Astrocyte of the cerebellum (primary cell): ENCODE measurements around the gene PNMA6F.

ENCODE experiments used
- DNase-seq: peaks from one replicate; pipeline ENCODE4 v3.0.0-alpha.2; 2011; ENCODE audit warnings: low read depth
- H3K4me3 ChIP-seq: 2 replicates; pipeline ENCODE4 v1.5.1; 2011; ENCODE audit warnings: mild to moderate bottlenecking, low read depth, low read length, moderate library complexity
- in situ Hi-C: cut with HindIII; loops from 2 replicates; pipeline ENCODE4 v1.10.0; 2017; ENCODE audit warnings: low sequenced_read_pairs
- TF ChIP-seq, protein P1 (sequence below): IDR thresholded peaks from 2 replicates; pipeline ENCODE4 v1.5.1; 2012; ENCODE audit warnings: low read length, low read depth, moderate library complexity, mild to moderate bottlenecking; ENCODE audit errors: missing control alignments

PNMA6F gene

DNA sequence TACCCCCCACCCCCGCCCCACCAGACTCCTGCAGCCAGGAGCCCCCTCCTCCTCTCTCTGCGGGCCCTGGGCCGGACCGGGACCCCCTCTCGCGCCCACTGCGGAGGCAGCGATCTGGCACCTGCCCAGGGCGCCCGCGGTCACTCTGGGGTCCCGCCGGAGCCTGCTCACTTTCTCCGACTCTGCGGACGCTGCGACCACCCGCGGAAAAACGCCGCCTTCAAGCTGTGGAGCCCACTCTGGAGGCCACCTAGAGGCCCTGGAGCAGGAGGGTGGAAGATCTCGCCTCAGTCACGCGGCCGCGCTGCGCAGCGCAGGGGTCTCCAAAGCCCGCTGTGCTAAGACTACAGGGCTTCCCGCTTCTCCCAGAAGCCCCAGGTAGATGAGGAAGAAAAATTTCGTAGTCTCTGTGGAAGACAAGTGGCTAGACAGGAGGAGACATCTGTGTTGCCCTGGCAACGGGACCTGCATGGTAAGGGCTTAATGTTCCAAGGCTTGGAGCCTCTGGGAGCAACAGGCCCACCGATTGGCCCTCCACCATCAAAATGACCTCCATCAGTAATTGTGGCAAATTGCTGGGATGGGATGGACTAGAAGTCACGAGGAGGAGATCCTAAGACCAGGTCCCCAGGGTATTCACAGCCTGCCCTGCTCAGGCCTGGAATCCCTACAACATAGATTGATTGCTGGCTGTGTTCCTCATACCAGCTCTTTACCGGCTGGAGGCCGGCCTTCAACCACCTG lies at the start of gene PNMA6F:
Gene PNMA6F, minus strand, starts transcription at position 387 of the 744 bp plus-strand sequence. CDS start 1,093 bp downstream, outside the sequence.
- no peak within 1 kb of the TSS for H3K4me3 ChIP-seq
- in situ Hi-C loops: no loop called here
- TF ChIP-seq, protein P1, sequence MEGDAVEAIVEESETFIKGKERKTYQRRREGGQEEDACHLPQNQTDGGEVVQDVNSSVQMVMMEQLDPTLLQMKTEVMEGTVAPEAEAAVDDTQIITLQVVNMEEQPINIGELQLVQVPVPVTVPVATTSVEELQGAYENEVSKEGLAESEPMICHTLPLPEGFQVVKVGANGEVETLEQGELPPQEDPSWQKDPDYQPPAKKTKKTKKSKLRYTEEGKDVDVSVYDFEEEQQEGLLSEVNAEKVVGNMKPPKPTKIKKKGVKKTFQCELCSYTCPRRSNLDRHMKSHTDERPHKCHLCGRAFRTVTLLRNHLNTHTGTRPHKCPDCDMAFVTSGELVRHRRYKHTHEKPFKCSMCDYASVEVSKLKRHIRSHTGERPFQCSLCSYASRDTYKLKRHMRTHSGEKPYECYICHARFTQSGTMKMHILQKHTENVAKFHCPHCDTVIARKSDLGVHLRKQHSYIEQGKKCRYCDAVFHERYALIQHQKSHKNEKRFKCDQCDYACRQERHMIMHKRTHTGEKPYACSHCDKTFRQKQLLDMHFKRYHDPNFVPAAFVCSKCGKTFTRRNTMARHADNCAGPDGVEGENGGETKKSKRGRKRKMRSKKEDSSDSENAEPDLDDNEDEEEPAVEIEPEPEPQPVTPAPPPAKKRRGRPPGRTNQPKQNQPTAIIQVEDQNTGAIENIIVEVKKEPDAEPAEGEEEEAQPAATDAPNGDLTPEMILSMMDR: no peak
- DNase-seq: no peak

DNA sequence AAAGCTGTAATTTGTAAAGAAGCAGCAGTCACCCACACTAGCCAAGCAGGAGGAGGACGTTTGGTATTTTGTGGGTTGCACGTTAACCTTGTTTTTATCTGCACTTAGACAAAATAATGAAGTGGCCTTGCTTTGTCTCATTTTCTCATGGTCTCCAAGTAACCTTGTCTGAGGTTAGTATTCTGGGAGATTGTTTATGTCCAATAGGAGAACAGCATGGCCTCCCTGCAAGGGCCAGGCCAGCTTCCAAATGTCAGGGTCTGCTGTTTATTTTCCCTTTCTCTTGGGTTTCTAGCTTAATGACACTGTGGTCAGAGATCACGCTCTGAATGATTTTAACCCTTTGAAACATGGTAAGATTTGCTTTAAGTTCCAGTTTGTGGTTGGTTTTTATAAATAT lies 49.7 kb upstream of the PNMA6F start:
- no peak overlapping the region for H3K4me3 ChIP-seq
- DNase-seq: peak; percentile 20
- in situ Hi-C loops: no loop called here
- TF ChIP-seq, protein P1: no peak

DNA sequence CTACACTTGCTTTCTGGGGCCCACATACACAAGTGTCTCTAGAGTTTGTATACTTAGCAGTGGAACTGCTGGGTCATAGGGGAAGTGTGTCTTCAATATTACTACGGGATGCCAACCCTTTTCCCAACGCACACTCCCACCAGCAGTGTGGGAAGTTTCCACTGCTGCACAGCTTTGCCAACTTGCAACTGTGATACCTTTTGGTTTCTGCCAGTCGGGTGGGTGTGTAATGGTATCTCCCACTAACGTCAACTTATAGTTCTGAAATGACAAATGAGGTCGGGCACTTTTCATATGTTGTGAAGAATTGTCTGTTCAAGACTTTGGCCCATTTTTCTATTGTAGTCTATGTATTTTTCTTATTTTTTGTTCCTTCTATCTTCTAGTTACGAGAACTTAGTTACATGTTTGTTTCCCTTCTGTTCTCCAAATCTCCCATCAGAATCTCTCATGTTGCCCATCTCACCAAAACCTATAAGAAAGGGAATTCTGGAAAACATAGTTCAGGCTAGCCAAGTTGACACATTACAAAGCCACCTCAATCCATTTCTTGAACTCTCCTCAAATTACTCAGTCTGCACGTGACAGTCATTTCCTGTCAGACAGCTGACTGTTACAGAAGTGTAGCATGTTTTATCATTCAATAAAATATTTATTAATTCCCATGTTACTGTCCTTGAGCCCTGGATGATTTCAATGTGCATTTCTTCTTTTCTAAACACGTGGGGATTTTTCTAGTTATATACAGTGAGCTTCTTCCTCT lies 48.9 kb upstream of the PNMA6F start:
- no peak overlapping the region for H3K4me3 ChIP-seq
- TF ChIP-seq, protein P1: no peak
- in situ Hi-C loops: no loop called here
- no peak for DNase-seq

DNA sequence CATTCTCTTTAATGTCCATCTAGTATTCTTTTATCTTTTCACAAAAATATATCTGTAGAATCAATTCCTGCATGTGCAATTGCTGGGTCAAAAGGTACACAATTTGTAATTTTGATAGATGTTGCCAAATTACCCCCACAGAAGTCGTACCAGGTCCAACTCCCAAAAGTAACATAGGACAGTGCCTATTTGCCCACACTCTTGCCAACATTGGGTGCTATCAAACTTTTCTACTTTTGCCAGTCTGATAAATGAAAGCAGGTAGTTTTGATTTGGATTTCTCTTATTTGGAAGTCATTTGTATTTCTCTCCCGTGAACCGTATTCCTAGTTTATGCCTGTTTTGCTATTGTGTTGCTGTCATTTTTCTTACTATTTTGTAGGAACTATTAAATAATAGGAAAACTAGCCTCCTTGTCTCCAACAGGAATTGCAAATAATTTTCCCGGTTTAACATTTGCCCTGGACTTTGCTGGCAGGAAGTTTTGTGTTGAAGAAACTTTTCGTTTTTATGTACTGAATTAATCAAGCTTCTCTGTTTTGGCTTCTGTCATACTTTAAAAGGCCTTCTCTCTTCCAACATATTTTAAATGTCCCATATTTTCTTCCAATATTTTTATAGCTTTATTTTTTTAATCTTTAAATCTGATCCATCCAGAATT lies 45.4 kb upstream of the PNMA6F start:
- no peak overlapping the region for H3K4me3 ChIP-seq
- TF ChIP-seq, protein P1: no peak
- in situ Hi-C loops: no loop called here
- DNase-seq: no peak

DNA sequence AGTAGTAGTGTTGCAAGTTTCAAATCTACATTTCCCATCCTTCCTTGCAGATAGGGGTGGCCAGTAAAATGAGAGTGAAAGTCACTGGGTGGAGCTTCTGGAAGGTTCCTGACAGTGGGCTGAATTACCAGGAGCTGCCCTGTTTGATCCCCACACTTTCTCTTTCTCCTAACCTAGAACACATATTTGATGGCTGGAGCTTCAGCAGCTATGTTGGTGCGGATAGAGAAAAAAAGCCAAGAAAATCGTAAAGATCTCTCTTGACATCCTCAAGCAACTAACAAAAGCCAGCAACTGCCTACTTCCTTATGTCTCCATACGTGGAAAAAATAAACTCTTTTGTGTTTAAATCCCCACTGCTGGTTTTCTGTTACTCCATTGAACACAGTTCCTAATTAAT lies 44.6 kb upstream of the PNMA6F start:
- TF ChIP-seq, protein P1: no peak
- in situ Hi-C loops: no loop called here
- no peak for DNase-seq
- H3K4me3 ChIP-seq: no peak overlapping the region

DNA sequence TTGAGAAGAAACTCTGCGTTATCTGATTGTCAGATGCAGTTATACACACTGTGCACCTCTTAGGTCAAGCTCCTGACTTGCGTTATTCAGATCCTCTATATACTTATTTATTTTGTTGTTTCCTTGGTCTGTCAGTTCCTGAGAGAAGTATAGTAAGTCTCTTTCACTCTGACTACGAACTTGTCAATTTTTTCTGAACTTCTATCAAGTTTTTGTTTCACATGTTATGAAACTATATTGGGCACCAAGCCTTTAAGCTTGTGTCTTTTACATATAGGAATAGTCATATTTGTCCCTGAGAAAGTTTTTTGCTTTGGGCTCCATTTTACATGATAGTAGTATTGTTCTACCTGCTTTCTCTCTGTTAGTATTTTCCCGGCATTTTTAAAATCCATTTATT lies 44.1 kb upstream of the PNMA6F start:
- H3K4me3 ChIP-seq: no peak overlapping the region
- in situ Hi-C loops: no loop called here
- TF ChIP-seq, protein P1: no peak
- DNase-seq: no peak
